ENCODE results near the gene ATP2B3. TPM values are rescaled to one million over a fixed set of nuclear protein-coding genes. Genes with fewer than 3 reads are reported as not detected.

ATP2B3 gene
- total and polyA plus RNA-seq, 10 of the 15 experiments (the other 5 are each of a cell fraction or from before 2014, with no cell fraction given), result 0.01 TPM; not detected in 9

DNA sequence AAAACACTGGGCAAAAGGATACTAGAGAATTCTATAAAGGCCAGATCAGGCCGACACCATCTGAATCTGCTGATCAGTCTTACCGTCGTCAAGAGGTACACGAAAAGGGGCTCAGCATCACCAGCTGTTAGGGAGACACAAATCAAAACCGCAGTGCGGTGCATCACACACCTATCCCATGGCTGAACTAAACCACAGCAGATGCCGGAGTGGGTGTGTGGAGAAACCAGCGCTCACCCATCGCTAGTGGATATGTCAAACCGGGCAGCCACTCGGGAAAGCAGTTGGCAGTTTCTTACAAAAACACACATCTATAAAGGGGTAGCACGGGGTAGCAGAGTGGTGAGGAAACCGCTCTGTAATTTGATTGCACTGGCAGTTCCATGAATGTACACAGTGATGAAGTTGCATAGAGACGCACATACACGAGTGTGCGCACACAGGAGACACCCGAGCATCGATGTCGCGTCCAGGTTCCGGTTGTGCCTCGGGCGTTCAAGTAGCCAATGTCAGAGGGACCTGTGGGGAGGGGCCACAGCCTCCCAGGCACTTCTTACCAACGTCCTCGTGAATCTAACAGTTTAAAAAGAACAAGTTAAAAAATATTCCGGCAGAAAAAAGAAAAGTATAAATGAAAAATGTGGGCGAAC, 104.6 kb downstream of the ATP2B3 start:
- no peaks in the 10 kb centered on the region for H3K4me1 ChIP-seq (ENCODE audit: control insufficient read depth, insufficient read depth, low read length)
- ChIA-PET RAD21 (ENCODE audit: unreplicated experiment) (no interaction called here), SMC1A (ENCODE audit: uncharacterized antibody, unreplicated experiment) (no interaction called here), CTCF (no interaction called here), POLR2A (no interaction called here)
- in situ Hi-C loops (cut with MboI), result no loop called here
- H4K20me1 ChIP-seq (ENCODE audit: control insufficient read depth, insufficient read depth), result no peaks in the 10 kb centered on the region
- no peak overlapping the region for H3K27ac ChIP-seq (ENCODE audit: control insufficient read depth, insufficient read depth)
- no peak overlapping the region for H3K4me3 ChIP-seq
- no peaks in the 10 kb centered on the region for H3K36me3 ChIP-seq (ENCODE audit: control insufficient read depth in 2 of 2, insufficient read depth in 2 of 2, low read length in 1 of 2)
- ATAC-seq, result no peak
- TF ChIP-seq DPF2 (IDR thresholded peaks at IDR 0.05) (no peak), ZSCAN29 (IDR thresholded peaks at IDR 0.05) (no peak), HCFC1 (IDR thresholded peaks at IDR 0.05; ENCODE audit: low read length) (no peak), STAT1 (conservative IDR thresholded peaks at IDR 0.05) (no peak), FOXM1 (IDR thresholded peaks at IDR 0.05; ENCODE audit: low read depth, low read length) (no peak), NR2C2 (IDR thresholded peaks at IDR 0.05; ENCODE audit: borderline replicate concordance, control insufficient read depth, insufficient read length, low read depth) (no peak), ETV6 (conservative IDR thresholded peaks at IDR 0.05 in 1 of 2, IDR thresholded peaks at IDR 0.05 in 1 of 2; ENCODE audit: borderline replicate concordance in 1 of 2, low read depth in 1 of 2) (no peak), CHD1 (IDR thresholded peaks at IDR 0.05; ENCODE audit: low read depth, low read length) (no peak)
- TF ChIP-seq, protein P1, sequence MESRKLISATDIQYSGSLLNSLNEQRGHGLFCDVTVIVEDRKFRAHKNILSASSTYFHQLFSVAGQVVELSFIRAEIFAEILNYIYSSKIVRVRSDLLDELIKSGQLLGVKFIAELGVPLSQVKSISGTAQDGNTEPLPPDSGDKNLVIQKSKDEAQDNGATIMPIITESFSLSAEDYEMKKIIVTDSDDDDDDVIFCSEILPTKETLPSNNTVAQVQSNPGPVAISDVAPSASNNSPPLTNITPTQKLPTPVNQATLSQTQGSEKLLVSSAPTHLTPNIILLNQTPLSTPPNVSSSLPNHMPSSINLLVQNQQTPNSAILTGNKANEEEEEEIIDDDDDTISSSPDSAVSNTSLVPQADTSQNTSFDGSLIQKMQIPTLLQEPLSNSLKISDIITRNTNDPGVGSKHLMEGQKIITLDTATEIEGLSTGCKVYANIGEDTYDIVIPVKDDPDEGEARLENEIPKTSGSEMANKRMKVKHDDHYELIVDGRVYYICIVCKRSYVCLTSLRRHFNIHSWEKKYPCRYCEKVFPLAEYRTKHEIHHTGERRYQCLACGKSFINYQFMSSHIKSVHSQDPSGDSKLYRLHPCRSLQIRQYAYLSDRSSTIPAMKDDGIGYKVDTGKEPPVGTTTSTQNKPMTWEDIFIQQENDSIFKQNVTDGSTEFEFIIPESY (IDR thresholded peaks at IDR 0.05), result no peak
- TF ChIP-seq, protein P2, sequence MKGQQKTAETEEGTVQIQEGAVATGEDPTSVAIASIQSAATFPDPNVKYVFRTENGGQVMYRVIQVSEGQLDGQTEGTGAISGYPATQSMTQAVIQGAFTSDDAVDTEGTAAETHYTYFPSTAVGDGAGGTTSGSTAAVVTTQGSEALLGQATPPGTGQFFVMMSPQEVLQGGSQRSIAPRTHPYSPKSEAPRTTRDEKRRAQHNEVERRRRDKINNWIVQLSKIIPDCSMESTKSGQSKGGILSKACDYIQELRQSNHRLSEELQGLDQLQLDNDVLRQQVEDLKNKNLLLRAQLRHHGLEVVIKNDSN (IDR thresholded peaks at IDR 0.05; ENCODE audit: borderline replicate concordance, extremely low read length, insufficient read depth, low read depth, low read length), result no peak
- no peak overlapping the region for H2AFZ ChIP-seq (ENCODE audit: control insufficient read depth, low read depth, low read length)
- WGBS (ENCODE audit: insufficient coverage, insufficient replicate concordance, low lambda C conversion rate, missing lambda C conversion rate), result 61% methylated on average over 27 of the region's 27 CpGs
- H3K79me2 ChIP-seq (ENCODE audit: control insufficient read depth, insufficient read depth, low read length), result no peaks in the 10 kb centered on the region
- H3K9ac ChIP-seq (ENCODE audit: control insufficient read depth, insufficient read depth, low read length), result no peak overlapping the region
- intact Hi-C loops (cut with micrococcal nuclease; ENCODE audit: unreplicated experiment), result no loop called here
- no peak overlapping the region for H3K4me2 ChIP-seq (ENCODE audit: control insufficient read depth, insufficient read depth)
- H3K9me3 ChIP-seq (replicated peaks; ENCODE audit: control insufficient read depth, insufficient read depth, low read length), result no peaks in the 10 kb centered on the region; the same call in 2 of the 3 replicates
- no peak for FAIRE-seq
- no peak for DNase-seq (ENCODE audit: low read depth, low spot score)
- no peaks in the 10 kb centered on the region; a peak in 3 of 4 replicates for H3K27me3 ChIP-seq (replicated peaks in 1 of 2; ENCODE audit: control insufficient read depth in 2 of 2, insufficient read depth in 2 of 2, low read length in 1 of 2)
- no TSS peak for BruUV-seq (replicated peaks)

Measured in GM12878 (cell line).